K562 (cell line): ENCODE data around the gene LBX1. TPM values are rescaled to one million over a fixed set of nuclear protein-coding genes. Genes with fewer than 3 reads are reported as not detected.

Source experiments
- CBFA2T2 ChIP-seq: fragments of 450-650 bp; conservative IDR thresholded peaks from 2 replicates; pipeline ENCODE4 v1.6.1; 2017; ENCODE audit warnings: mild to moderate bottlenecking
- ELF1 ChIP-seq: fragments of 200-800 bp; sonication (Bioruptor generic); IDR thresholded peaks from 2 replicates; pipeline ENCODE4 v1.6.1; 2016; ENCODE audit warnings: missing genetic modification characterization, missing compliant biosample characterization
- GABPB2 ChIP-seq: fragments of 250-450 bp; sonication (Bioruptor Pico); conservative IDR thresholded peaks from 2 replicates; pipeline ENCODE4 v1.5.1; 2021; ENCODE audit warnings: mild to moderate bottlenecking
- MEIS2 ChIP-seq: fragments of 450-650 bp; IDR thresholded peaks from 2 replicates; pipeline ENCODE4 v1.6.1; 2014; ENCODE audit warnings: mild to moderate bottlenecking; ENCODE audit not compliant: partially characterized antibody
- PHF8 ChIP-seq: fragments of 200-600 bp; sonication (generic); IDR thresholded peaks from 2 replicates; pipeline ENCODE4 v1.6.1; 2012; ENCODE audit warnings: mixed run types, mild to moderate bottlenecking, inconsistent platforms, low read length, moderate library complexity, borderline replicate concordance
- POLR2B ChIP-seq: fragments of 450-650 bp; IDR thresholded peaks from 2 replicates; pipeline ENCODE4 v1.6.1; 2018; ENCODE audit warnings: low read depth; ENCODE audit not compliant: partially characterized antibody
- RBFOX2 ChIP-seq: fragments of 200-400 bp; formaldehyde crosslinking; IDR thresholded peaks from 2 replicates; pipeline ENCODE4 v1.6.1; 2017; ENCODE audit warnings: low read depth, mild to moderate bottlenecking, low read length, moderate library complexity
- TBL1XR1 ChIP-seq, 2 experiments: IDR thresholded peaks; 2 replicates each; pipeline ENCODE4 v1.6.1; 2012; ENCODE audit warnings: improper control_type of control experiment in 2 of 2, low read length in 2 of 2, mild to moderate bottlenecking in 1 of 2
- polyA plus RNA-seq, 8 experiments: library from polyadenylated mRNA; depleted of rRNA in 4 of 8; stranded (reverse) in 5 of 8; unstranded in 3 of 8; fragments of >200 nt; fragmentation: Nextera tagmentation in 2 of 8; fragmentation: Illumina TruSeq in 1 of 8; extraction: Ambion mirVana in 2 of 8; extraction: Trizol in 1 of 8; gene quantifications; 2 replicates each; pipeline versions ENCODE4 v1.2.1 to v1.2.3, GENCODE V29; 2011 to 2014; ENCODE audit warnings: inconsistent platforms in 1 of 8, missing spikeins in 1 of 8
- total RNA-seq, 7 experiments: library from RNA; depleted of rRNA in 6 of 7; stranded (reverse); fragments of >200 nt in 6 of 7; fragmentation: Illumina TruSeq in 2 of 7; extraction: Trizol in 2 of 7; gene quantifications; 2 replicates each; pipeline versions ENCODE4 v1.2.1 to v1.2.3, GENCODE V29; 2011 to 2021; ENCODE audit warnings: low replicate concordance in 1 of 7
- TF ChIP-seq, protein P1 (sequence below): IDR thresholded peaks from 3 replicates; pipeline ENCODE4 v1.6.1; 2011; ENCODE audit warnings: borderline replicate concordance, mild to moderate bottlenecking, moderate library complexity; ENCODE audit not compliant: insufficient read length; ENCODE audit errors: extremely low read depth

The LBX1 gene
- total and polyA plus RNA-seq, 9 of the 15 experiments (the other 6 are each of a cell fraction or from before 2014, with no cell fraction given): not detected

DNA sequence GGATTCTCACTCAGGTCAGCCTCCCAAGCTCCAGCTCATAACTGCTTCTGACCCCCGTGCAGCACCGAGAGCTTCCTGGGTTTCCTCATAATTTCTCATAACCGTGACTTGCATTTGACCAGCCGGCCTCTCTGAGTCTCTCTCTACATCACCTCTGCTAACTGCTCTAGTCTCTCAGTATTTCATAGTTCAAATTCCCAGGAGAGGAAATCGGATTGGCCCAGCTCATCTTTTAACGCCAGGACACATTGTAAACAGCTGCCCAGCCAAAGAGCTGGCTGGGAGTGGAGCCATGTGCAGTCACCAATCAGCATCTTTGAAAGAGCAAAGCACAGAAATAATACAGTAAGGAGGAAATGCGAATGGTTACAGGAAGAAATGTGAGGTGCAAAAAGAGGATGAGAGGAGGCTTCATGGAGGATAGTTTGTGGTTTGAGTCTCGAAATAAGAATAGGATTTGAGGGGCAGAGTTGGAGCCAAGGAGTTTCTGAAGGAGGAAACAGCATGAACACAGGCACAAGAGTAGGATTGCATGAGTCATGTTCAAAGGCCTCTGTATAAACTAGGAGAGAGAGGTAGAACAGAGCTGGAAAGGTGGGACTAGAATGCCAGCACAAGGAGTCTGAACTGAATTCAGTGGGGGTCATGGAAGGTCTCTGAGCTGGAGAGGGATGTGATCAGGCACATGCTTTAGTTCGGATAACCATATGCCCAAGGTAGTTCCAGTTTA lies 15.2 kb upstream of the LBX1 start (continued):
- no peak for TF ChIP-seq ELF1 (tag)
- no peak for TF ChIP-seq PHF8
- no peak for TF ChIP-seq TBL1XR1 (IDR thresholded peaks at IDR 0.05; ENCODE audit: low read length in 2 of 2)
- no peak for TF ChIP-seq MEIS2
- no peak for TF ChIP-seq GABPB2 (CRISPR knock-in tag)
- TF ChIP-seq POLR2B: no peak
- no peak for TF ChIP-seq RBFOX2
- TF ChIP-seq, protein P1, sequence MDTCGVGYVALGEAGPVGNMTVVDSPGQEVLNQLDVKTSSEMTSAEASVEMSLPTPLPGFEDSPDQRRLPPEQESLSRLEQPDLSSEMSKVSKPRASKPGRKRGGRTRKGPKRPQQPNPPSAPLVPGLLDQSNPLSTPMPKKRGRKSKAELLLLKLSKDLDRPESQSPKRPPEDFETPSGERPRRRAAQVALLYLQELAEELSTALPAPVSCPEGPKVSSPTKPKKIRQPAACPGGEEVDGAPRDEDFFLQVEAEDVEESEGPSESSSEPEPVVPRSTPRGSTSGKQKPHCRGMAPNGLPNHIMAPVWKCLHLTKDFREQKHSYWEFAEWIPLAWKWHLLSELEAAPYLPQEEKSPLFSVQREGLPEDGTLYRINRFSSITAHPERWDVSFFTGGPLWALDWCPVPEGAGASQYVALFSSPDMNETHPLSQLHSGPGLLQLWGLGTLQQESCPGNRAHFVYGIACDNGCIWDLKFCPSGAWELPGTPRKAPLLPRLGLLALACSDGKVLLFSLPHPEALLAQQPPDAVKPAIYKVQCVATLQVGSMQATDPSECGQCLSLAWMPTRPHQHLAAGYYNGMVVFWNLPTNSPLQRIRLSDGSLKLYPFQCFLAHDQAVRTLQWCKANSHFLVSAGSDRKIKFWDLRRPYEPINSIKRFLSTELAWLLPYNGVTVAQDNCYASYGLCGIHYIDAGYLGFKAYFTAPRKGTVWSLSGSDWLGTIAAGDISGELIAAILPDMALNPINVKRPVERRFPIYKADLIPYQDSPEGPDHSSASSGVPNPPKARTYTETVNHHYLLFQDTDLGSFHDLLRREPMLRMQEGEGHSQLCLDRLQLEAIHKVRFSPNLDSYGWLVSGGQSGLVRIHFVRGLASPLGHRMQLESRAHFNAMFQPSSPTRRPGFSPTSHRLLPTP: no peak
- TF ChIP-seq CBFA2T2: no peak
- TF ChIP-seq, all 486 proteins: peak for 0
